Neural cell (in vitro differentiated cells): ENCODE results near the gene ARHGAP5.

ENCODE experiments used
- CTCF ChIP-seq: fragments of 450-650 bp; IDR thresholded peaks from 2 replicates; pipeline ENCODE4 v1.5.1; 2014; ENCODE audit warnings: antibody characterized with exemption, mild to moderate bottlenecking, moderate library complexity; ENCODE audit not compliant: poor library complexity, severe bottlenecking
- EP300 ChIP-seq: fragments of 450-650 bp; conservative IDR thresholded peaks from 2 replicates; pipeline ENCODE4 v1.6.1; 2014; ENCODE audit warnings: antibody characterized with exemption, mild to moderate bottlenecking, moderate library complexity; ENCODE audit not compliant: poor library complexity, severe bottlenecking
- EZH2 ChIP-seq: fragments of 200-600, 300-800 bp; shearing (Covaris generic), sonication (generic); IDR thresholded peaks from 2 replicates; pipeline ENCODE4 v1.6.1; 2014; ENCODE audit warnings: antibody characterized with exemption, low read length, borderline replicate concordance, mild to moderate bottlenecking; ENCODE audit not compliant: insufficient read depth, poor library complexity, severe bottlenecking
- REST ChIP-seq: IDR thresholded peaks from 2 replicates; pipeline ENCODE4 v1.6.1; 2012; ENCODE audit warnings: borderline replicate concordance
- SMC3 ChIP-seq: fragments of 450-650 bp; conservative IDR thresholded peaks from 2 replicates; pipeline ENCODE4 v1.6.1; 2014; ENCODE audit warnings: antibody characterized with exemption, mild to moderate bottlenecking, moderate library complexity; ENCODE audit not compliant: poor library complexity
- TAF1 ChIP-seq: IDR thresholded peaks from 2 replicates; pipeline ENCODE4 v1.6.1; 2012; ENCODE audit warnings: low read depth

DNA sequence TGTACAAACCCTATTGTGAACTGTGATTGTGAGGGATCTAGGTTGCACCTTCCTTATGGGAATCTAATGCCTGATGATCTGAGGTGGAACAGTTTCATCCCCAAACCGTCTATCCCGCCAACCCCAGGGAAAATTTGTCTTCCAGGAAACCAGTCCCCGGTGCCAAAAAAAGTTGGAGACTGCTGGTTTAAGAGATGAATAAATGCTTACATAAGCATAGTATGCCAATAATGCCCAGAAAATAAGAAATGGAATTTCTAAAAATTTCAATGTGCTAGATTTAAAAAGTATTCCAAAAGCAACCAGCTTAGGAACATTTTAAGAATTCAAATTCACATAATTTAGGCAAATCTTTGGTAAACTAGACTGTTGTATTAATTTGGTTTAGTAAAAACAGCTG lies 131.4 kb downstream of the ARHGAP5 start:
- TF ChIP-seq EP300 (no peak), CTCF (no peak), EZH2 (no peak), SMC3 (no peak), REST (no peak), TAF1 (no peak)
